HG03575 (cell line): ENCODE data around the gene MUSK.
"Not testable (repeated sequence)": the region's sequence is repeated elsewhere in the genome, so short reads cannot be mapped to it uniquely, and the experiment has no call there.

Source experiments
- ATAC-seq: cut with Tn5 transposase; IDR thresholded peaks from one replicate; pipeline ENCODE4 v1.9.1; 2021; ENCODE audit not compliant: unreplicated experiment, insufficient number of reproducible peaks, low FRiP score; ENCODE audit errors: extremely low read depth

MUSK gene

GRCh38 chr9:110750272-110750671 lies 81.7 kb downstream of the MUSK start:
- no peak for ATAC-seq

DNA sequence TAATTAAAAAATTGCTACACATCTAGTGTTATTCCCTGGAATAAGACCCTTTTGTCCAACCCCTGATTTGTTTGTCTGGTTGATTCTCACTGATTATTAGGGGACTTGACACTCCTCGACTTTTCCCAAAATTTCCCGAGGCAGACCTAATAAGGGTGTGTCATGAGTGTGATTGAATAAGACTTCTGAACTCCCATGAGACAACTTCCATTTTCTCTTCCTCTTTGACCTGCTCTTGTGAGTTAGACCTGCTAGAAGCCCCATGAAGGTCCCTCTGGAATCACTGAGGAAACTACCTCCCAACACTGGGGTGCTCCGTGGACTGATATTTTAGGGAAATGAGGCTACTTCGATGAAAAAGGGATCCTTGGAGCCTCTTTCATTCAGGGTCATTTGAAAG lies 83.4 kb downstream of the MUSK start:
- no peak for ATAC-seq

- no peak for ATAC-seq
Observed at GRCh38 chr9:110752766-110753165, 84.2 kb downstream of the MUSK start.

DNA sequence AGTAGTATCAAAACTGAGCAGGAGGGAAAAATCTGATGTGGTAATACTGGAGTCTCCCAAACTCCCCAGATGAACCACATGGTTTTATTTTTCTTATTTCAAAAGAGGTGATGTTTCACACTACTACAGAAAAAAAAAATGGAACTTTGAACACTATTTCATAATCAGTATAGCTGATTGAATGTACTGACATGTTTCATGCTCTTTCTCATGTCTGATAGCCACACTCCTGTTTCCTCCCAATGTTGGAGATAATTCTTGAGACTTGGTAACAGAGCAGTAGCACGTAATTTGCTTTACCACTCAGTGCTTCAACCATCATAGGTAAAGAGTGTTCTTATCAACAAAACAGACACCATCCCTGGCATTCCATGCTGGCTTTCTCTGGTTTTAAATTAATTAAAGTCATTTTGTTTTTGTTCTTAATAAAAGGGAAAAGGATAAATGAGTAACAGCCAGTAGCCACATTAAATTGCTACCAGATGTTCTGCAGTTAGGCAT lies 85.2 kb downstream of the MUSK start:
- ATAC-seq = no peak

DNA sequence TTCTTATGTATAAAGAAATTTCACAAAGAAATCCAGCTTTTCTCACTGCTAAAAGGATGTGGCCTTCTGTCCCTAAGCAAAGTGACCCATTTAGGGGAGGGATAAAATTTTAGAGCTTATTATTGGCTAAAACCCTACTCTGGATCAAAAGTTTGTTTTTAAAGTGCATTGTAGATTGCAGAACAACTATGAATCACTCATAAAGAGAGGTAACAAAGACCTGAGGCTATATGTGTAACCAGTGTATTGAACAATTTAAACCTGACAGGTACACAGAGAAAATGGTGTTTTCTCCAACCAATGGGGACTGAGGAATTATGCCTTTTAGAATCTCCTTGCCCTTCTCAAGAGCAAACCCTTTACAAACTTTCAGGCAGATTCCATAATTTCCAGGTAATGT lies 86.6 kb downstream of the MUSK start:
- no peak for ATAC-seq

DNA sequence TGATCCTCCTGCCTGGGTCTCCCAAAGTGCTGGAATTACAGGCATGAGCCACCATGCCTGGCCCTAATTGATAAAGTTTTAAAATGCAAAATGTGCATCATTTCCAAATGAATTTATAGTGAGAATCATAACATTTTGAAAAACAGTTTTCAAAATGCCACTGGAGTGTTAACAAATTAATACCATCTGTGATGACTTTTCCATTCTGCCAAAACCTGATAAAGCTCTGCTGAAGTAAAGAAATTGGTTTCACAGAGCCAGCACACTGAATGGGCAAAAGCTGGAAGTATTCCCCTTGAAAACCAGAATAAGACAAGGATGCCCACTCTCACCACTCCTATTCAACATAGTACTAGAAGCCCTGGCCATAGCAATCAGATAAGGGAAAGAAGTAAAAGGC lies 89.6 kb downstream of the MUSK start:
- no peak for ATAC-seq

DNA sequence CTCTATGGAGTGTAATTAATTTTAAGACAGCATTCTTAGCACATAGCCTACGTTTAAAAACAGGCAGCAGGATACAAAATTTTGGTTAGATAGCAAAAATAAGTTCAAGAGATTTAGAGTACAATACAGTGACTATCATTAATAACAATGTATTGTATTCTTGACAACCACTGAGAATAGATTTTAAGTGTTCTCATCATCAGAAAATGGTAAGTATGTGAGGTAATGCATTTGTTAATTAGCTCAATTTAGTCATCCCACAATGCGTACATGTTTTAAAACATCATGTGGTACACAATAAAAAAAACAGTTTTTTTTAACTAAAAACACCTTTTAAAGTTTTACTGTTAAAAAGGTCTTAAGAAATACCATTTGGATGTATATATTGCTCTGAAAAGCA lies 94.2 kb downstream of the MUSK start:
- ATAC-seq = no peak

GRCh38 chr9:110763568-110763967 lies 95.0 kb downstream of the MUSK start:
- ATAC-seq = no peak

DNA sequence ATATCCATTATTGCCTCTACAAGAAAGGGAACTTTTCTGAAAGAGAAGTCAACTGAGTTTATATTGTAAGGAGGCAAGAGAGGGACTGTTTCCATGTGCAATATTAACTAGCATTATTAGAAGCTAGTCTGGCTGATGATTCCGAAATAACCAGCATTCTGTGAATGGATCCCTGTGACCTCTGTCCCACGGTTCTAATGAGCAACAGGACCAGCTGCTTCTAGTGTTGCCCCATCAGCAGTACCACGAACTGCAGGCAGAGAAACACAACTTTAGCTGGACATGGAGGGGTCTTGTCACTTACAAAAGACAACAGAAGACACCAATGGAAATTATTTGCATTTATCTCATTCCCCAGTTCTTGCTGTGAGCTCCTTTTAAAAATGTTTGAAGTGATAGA lies 95.4 kb downstream of the MUSK start:
- no peak for ATAC-seq

- no peak for ATAC-seq
Observed at GRCh38 chr9:110765926-110766325, 97.3 kb downstream of the MUSK start.

GRCh38 chr9:110767559-110768063 lies 99.0 kb downstream of the MUSK start:
- ATAC-seq = no peak

DNA sequence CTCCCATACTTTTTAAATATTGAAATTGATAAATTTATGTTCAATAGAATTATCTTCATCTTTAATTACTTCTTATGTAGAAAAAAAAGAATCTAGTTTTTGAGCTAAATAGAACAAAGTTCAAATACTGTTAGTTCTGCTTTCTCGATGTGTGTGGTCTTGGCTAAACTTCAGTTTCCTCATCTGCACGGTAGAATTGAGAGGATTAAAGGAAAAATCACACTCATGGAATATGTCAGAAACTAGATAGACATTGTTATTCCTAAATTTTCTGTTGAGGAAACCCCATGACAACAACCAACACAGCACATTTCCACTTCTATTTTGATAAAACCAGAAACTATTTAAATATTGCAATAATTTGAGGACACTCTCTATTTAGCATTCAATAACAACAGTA lies 100.3 kb downstream of the MUSK start:
- no peak for ATAC-seq

- no peak for ATAC-seq
Observed at GRCh38 chr9:110769667-110770066, 101.1 kb downstream of the MUSK start.

DNA sequence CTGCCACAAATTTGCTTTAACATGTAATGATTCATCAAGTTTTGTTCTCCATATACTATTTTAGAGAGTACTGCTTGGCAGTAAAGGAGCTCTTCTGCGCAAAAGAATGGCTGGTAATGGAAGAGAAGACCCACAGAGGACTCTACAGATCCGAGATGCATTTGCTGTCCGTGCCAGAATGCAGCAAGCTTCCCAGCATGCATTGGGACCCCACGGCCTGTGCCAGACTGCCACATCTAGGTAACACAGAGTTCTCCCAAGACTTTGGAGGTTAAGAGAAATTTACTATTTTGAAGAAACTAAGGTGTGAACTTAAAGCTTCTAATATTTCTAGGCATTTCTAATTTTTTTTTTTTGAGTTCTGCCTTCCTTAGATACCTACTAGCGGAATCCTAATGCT lies 107.1 kb downstream of the MUSK start:
- ATAC-seq = no peak

DNA sequence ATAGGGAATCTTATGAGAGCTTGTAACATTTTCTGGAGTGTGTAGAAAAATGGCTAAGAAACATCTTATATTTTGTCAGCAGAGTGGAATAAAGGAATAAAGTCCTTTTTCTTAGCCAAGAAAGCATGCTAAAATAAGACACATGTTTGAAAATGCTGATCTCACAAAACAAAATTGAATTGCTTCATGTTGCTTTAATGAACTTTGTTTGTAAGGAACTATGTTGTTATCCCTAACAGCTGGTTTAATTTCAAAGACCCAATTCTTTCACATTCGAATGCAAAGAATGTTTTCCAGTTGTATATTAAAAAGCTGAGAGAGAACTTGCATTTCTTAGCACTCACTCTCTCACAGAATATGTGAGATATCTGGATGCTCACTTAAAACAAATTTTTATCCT lies 107.6 kb downstream of the MUSK start:
- no peak for ATAC-seq

DNA sequence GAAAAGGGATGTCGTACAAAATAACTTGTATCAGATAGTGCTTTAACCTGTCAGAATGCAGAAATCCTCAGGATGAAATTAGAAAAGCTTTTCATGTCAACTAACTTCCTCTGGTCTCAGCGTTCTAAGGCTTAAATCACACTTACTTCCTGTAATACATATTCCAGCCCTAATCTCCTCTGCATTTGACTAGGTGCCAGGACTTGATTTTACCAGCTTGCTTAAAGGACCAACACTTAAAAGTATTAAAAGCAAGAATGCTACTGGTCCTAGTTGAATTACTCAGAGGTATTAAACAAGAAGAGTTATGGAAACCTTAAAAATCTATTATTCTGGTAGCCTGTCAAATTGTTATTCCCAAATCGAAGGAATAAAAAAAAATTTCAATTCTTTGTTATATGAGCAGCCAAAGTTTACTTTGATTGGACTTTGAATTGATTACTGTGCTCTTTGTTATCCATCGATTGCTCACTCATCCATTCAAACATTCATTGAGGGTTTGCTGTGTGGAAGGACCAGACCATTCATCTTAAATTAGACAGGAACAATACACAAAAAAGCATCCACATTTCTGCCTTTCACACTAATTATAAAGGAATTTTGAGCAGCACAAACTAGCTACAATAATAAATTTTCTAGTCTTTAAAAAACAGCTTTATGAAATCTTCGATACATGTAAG lies 108.7 kb downstream of the MUSK start:
- no peak for ATAC-seq

DNA sequence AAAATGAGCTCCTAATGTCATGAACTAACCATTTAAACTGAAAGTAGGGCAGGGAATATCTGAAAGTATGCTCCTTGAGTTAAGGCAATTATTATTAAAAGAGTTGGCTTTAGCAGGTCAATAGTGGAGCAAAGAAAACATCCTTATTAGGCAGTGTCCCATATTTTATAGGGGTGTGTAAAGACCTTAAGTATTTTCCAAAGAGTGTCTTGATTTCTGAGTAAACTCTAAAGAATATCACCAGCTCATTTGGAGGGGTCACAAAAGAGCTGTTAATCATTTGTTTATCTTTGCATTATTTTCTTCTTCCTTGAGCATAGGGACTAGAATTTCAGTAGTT lies 109.3 kb downstream of the MUSK start:
- no peak for ATAC-seq

GRCh38 chr9:110782701-110783100 lies 114.1 kb downstream of the MUSK start:
- no peak for ATAC-seq

DNA sequence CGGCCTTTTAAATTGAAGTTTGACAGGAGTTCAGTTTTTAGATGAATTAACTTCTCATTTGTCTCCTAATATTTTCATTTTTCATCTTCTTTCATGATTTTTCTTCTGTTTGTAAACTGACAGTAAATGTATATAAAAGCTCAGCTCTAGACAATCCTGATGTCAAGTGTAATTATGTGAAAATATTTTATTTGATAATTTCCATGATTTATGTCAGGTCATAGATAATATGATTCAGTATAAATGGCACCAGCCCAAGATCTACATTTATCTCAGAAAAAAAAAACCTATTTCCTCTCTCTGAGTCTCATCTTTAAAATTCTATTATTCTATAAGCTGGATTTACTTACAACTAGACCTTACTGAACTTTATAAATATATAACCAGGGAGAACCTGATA lies 115.7 kb downstream of the MUSK start:
- ATAC-seq = no peak

GRCh38 chr9:110785166-110785565 lies 116.6 kb downstream of the MUSK start:
- no peak for ATAC-seq

DNA sequence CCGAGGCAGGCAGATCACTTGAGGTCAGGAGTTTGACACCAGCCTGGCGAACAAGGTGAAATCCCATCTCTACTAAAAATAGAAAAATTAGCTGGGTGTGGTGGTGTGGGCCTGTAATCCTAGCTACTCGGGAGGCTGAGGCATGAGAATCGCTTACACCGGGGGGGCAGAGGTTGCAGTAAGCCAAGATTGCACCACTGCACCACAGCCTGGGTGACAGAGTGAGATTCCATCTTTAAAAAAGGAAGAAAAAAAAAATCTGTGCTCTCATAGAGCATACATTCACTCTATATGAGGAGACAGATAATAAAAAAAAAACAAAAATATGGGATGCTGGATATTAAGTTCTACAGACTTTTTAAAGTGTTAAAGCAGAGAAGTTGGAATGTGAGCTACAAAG lies 119.8 kb downstream of the MUSK start:
- ATAC-seq = not testable (repeated sequence)
